ENCODE data around the gene HAUS1. TPM values are rescaled to one million over a fixed set of nuclear protein-coding genes. Genes with fewer than 3 reads are reported as not detected.

The HAUS1 gene
- total RNA-seq, 1 donor from 2014 or later = 49.0 TPM

DNA sequence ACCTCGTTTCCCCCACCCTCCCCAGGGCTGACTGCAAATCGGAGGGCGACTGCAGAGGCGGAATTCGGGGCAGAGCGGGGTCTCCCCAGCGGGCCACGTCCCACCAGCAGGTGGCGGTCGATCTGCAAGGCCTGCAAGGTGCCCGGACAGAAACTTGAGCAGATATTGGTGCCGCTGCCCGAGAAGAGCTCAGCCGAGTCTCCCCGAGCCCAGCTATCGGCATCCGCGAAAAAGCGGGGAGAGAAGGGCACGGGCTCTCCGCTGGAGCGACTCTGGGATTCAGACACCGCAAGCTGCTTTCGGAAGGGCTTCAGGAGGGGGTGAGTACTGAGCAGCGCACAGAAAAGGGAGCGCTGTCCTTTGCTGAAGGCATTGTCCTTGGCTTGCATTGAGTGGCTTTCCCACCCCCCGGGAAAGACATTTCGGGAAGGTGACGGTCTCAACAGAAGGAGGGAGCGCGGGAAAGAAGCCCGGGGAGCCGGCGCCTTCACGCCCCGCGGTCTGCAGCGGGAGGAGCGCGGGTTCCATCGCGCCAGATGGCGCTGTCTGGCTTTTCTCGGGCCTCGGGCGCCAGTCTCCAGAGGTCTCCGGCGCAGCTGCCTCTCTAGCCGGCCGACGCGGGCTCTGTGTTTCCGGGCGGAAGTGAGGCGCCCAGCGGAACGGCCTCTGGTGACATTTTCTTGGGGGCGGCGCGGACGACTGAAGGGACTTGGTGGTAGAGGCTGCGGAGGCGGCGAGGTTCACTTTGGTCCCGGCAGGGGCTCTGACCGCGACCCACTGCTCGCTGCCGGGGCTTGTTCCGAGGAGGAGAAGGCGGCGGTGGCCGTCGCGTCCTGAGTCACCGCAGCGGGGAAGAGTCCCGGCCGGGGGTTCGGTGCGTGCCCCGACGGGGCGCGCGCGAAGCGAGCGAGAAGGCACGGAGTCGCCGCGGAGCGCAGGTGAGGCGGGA, 69.5 kb downstream of the HAUS1 start:
- Mint-ChIP-seq H3K36me3 (no peaks in the 10 kb centered on the region), H3K27ac (peak overlapping the region; percentile 98), H3K27me3 (ENCODE audit: low read depth) (no peaks in the 10 kb centered on the region), H3K9me3 (no peaks in the 10 kb centered on the region), H3K4me3 (peak overlapping the region; percentile 97), H3K4me1 (peaks cover 14% of the 10 kb centered on the region)
- DNase-seq (ENCODE audit: low spot score in 2 of 2, unreplicated experiment in 2 of 2) = peak; percentile 82 to 96
- TF ChIP-seq, protein P1, sequence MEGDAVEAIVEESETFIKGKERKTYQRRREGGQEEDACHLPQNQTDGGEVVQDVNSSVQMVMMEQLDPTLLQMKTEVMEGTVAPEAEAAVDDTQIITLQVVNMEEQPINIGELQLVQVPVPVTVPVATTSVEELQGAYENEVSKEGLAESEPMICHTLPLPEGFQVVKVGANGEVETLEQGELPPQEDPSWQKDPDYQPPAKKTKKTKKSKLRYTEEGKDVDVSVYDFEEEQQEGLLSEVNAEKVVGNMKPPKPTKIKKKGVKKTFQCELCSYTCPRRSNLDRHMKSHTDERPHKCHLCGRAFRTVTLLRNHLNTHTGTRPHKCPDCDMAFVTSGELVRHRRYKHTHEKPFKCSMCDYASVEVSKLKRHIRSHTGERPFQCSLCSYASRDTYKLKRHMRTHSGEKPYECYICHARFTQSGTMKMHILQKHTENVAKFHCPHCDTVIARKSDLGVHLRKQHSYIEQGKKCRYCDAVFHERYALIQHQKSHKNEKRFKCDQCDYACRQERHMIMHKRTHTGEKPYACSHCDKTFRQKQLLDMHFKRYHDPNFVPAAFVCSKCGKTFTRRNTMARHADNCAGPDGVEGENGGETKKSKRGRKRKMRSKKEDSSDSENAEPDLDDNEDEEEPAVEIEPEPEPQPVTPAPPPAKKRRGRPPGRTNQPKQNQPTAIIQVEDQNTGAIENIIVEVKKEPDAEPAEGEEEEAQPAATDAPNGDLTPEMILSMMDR (IDR thresholded peaks at IDR 0.05; ENCODE audit: unreplicated experiment) = peak; percentile 91

DNA sequence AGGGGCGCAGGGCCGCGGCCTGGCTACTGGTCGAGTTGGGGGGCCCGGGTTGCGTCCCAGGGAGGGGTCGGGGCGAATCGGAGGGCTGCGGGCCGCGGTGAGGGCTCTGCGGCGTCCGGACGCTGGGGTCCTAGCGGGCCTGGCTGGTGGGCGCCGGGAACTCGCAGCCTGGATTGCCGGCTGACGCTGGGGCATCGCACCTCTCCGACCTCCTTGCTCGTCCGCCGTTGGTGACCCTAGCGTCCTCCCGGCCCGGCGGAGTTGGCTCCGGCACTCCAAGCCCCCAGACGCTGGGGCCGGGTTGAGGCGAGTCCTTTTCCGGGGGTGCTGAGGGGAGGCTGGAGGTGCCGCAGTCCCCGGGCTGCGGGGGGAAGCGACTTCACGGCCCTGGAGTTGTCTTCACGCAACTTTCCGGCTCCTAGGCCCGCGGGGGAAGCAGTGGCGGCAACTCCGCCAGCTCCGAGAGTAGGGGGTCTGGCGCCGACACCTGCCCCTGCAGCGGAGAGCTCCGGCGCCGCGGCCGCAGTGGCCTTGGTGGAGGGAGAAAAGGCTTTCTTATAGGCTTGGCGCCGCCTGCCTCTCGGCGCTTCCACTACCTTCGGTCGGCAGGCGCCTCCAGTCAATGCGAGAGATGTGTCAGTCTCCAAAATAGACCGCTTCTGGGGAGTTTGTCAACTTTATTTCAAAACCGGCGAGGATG, 70.3 kb downstream of the HAUS1 start:
- Mint-ChIP-seq H3K27me3 (ENCODE audit: low read depth) (no peaks in the 10 kb centered on the region), H3K27ac (peak overlapping the region; percentile 98), H3K4me1 (peaks cover 14% of the 10 kb centered on the region), H3K36me3 (peaks cover 1% of the 10 kb centered on the region), H3K4me3 (peak overlapping the region; percentile 97), H3K9me3 (no peaks in the 10 kb centered on the region)
- DNase-seq (ENCODE audit: low spot score in 2 of 2, unreplicated experiment in 2 of 2) = peak; percentile 32 to 65
- TF ChIP-seq, protein P1 (IDR thresholded peaks at IDR 0.05; ENCODE audit: unreplicated experiment) = no peak

DNA sequence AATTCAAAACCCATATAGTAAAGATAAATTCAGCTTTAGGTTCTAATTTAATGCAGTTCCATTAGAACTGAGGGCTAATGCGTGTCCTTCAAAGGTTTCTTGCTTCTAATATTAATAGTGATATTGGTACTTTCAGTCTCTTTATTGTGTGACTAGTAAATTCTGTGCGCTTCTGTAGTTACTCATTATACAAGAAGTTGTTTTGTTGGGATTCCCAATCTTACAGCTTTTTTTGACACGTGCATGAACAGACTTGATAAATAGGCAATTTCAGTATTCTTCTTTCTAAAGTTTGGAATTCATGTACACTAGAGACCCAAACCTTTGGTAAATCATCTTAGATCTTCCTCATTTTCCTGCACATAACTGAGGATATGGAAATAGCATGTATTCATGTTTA, 71.8 kb downstream of the HAUS1 start:
- H3K27me3 Mint-ChIP-seq (ENCODE audit: low read depth) = no peaks in the 10 kb centered on the region
- H3K4me3 Mint-ChIP-seq = peak overlapping the region; percentile 97
- TF ChIP-seq, protein P1 (IDR thresholded peaks at IDR 0.05; ENCODE audit: unreplicated experiment) = no peak
- H3K27ac Mint-ChIP-seq = no peak overlapping the region
- H3K9me3 Mint-ChIP-seq = no peaks in the 10 kb centered on the region
- no peak for DNase-seq (ENCODE audit: low spot score in 2 of 2, unreplicated experiment in 2 of 2)
- H3K36me3 Mint-ChIP-seq = peaks cover 1% of the 10 kb centered on the region
- H3K4me1 Mint-ChIP-seq = peaks cover 14% of the 10 kb centered on the region

Other genes with a start within 250 kb of the HAUS1 start
- gene EPG5, start 137.1 kb upstream of the HAUS1 start, total RNA-seq = 36.1 to 41.6 TPM (median 39.3 TPM) in 3 replicates
- gene PSTPIP2, start 32.1 kb upstream of the HAUS1 start, total RNA-seq = 10.6 to 12.7 TPM (median 11.8 TPM) in 3 replicates
- 322 to 340 TPM (median 329 TPM) in 3 replicates for gene ATP5F1A, start 6.1 kb upstream of the HAUS1 start, total RNA-seq

Measured in mesothelial cell of epicardium (in vitro differentiated cells).